ENCODE measurements around the gene MICAL3.
"Not testable (repeated sequence)": the region's sequence is repeated elsewhere in the genome, so short reads cannot be mapped to it uniquely, and the experiment has no call there.

GRCh38 chr22:17985071-17985470, 39.3 kb downstream of the MICAL3 start:
- TF ChIP-seq EZH2 (IDR thresholded peaks at IDR 0.05; ENCODE audit: insufficient read depth, poor library complexity, severe bottlenecking); EZH2phosphoT487 (IDR thresholded peaks at IDR 0.05; ENCODE audit: insufficient read depth, low read depth): not testable (repeated sequence)

Measured in GM23248 (cell line).